Stomach (tissue), 9 donors: ENCODE data around the gene TERB1. TPM values are rescaled to one million over a fixed set of nuclear protein-coding genes. Genes with fewer than 3 reads are reported as not detected.

Experiments
- DNase-seq, 2 donors: peaks; one replicate each; pipeline versions ENCODE4 v3.0.0 to v3.0.0-alpha.2; 2013 to 2019
- H3K27ac ChIP-seq, 5 donors: fragments of 200-600 bp in 4 of 5; sonication (generic) in 4 of 5; one replicate each; pipeline ENCODE4 v1.5.1; 2013 to 2019; ENCODE audit warnings: mild to moderate bottlenecking in 1 of 5, moderate library complexity in 1 of 5
- H3K27me3 ChIP-seq, 3 donors: fragments of 200-600 bp; sonication (generic); one replicate each; pipeline ENCODE4 v1.5.1; 2017 to 2019; ENCODE audit warnings: mixed run types in 1 of 3
- H3K36me3 ChIP-seq, 4 donors: fragments of 200-600 bp; sonication (generic); 1 replicate in 3 of 4; 2 replicates in 1 of 4; pipeline ENCODE4 v1.5.1; 2016 to 2019
- H3K4me1 ChIP-seq, 4 donors: fragments of 200-600 bp; sonication (generic); one replicate each; pipeline ENCODE4 v1.5.1; 2016 to 2019
- H3K4me3 ChIP-seq, 4 donors: fragments of 200-600 bp; sonication (generic) in 3 of 4; one replicate each; pipeline ENCODE4 v1.5.1; 2016 to 2019; ENCODE audit warnings: mild to moderate bottlenecking in 1 of 4
- H3K9me3 ChIP-seq, 4 donors: fragments of 200-600 bp; sonication (generic); one replicate each; pipeline ENCODE4 v1.5.1; 2016 to 2019
- CTCF ChIP-seq, 7 experiments: fragments of 450-650 bp in 4 of 7; fragments of 200-600 bp in 3 of 7; sonication (generic) in 3 of 7; IDR thresholded peaks; one replicate each; pipeline ENCODE4 v1.5.1; 2016 to 2019; ENCODE audit warnings: antibody characterized with exemption in 7 of 7, control low read depth in 2 of 7, mild to moderate bottlenecking in 1 of 7
- EP300 ChIP-seq: sonication (generic); formaldehyde crosslinking; IDR thresholded peaks from one replicate; pipeline ENCODE4 v1.6.1; 2017; ENCODE audit warnings: antibody characterized with exemption
- POLR2A ChIP-seq, 4 donors: fragments of 450-650 bp; IDR thresholded peaks; one replicate each; pipeline ENCODE4 v1.6.1; 2016; ENCODE audit warnings: antibody characterized with exemption in 4 of 4, control low read depth in 2 of 4, mild to moderate bottlenecking in 1 of 4, moderate library complexity in 1 of 4
- POLR2AphosphoS5 ChIP-seq, 3 donors: sonication (generic); formaldehyde crosslinking; IDR thresholded peaks; one replicate each; pipeline ENCODE4 v1.6.1; 2016; ENCODE audit warnings: antibody characterized with exemption in 3 of 3
- WGBS, 5 donors: extraction: QIAGEN DNeasy Blood & Tissue Kit in 3 of 5; methylation state at CpG; one replicate each; pipeline versions ENCODE4 v1.1.5 to v1.1.7; 2013 to 2018; 5-methylcytosine and 5-hydroxymethylcytosine counted together
- intact Hi-C: fragments of 100-400 bp; cut with DNase I; formaldehyde crosslinking; loops from one replicate; pipeline ENCODE4 v1.15.1; 2023; ENCODE audit warnings: low total_unique reads
- polyA plus RNA-seq, 3 donors: library from polyadenylated mRNA; stranded (reverse); fragments of 200-250 nt; gene quantifications; one replicate each; pipeline ENCODE4 v1.2.3, GENCODE V29; 2013
- total RNA-seq, 5 donors: library from RNA; depleted of rRNA; stranded (reverse); fragments of >200 nt; gene quantifications; one replicate each; pipeline versions ENCODE4 v1.1.0 to v1.2.3, GENCODE V29; 2014 to 2016
- donor health status: healthy with polysubstance abuse.
- donor health status: Bipolar disorder and iron deficiency.
- donor health status: healthy.

Gene TERB1
- total and polyA plus RNA-seq, 8 donors: not detected

GRCh38 chr16:66832661-66833305, 31.4 kb upstream of the TERB1 start:
- H3K27me3 ChIP-seq: no peaks in the 10 kb centered on the region
- no peak for DNase-seq
- H3K9me3 ChIP-seq: no peaks in the 10 kb centered on the region
- peaks cover 11 to 26% (median 21%) of the 10 kb centered on the region in 4 donors for H3K4me1 ChIP-seq
- intact Hi-C loops: no loop called here
- TF ChIP-seq POLR2AphosphoS5 (IDR thresholded peaks at IDR 0.05): no peak
- TF ChIP-seq EP300: no peak
- no peak for TF ChIP-seq POLR2A (IDR thresholded peaks at IDR 0.05)
- no peak for TF ChIP-seq CTCF (IDR thresholded peaks at IDR 0.05)
- 66 to 73% (median 70%) methylated on average over 7 of the region's 7 CpGs for WGBS, 5 donors
- H3K27ac ChIP-seq: no peak overlapping the region
- H3K4me3 ChIP-seq: no peak overlapping the region
- peaks cover 0 to 8% (median 2%) of the 10 kb centered on the region in 4 donors for H3K36me3 ChIP-seq

GRCh38 chr16:66832190-66832589, 30.8 kb upstream of the TERB1 start:
- TF ChIP-seq POLR2A (IDR thresholded peaks at IDR 0.05) (no peak), EP300 (no peak), POLR2AphosphoS5 (IDR thresholded peaks at IDR 0.05) (no peak), CTCF (IDR thresholded peaks at IDR 0.05) (no peak)
- intact Hi-C loops: no loop called here
- H3K27ac ChIP-seq: no peak overlapping the region
- WGBS, 5 donors: 81 to 90% (median 83%) methylated on average over 3 of the region's 3 CpGs
- H3K4me1 ChIP-seq: peaks cover 11 to 31% (median 22%) of the 10 kb centered on the region in 4 donors
- H3K4me3 ChIP-seq: no peak overlapping the region
- H3K36me3 ChIP-seq: peaks cover 0 to 14% (median 8%) of the 10 kb centered on the region in 4 donors
- no peaks in the 10 kb centered on the region for H3K9me3 ChIP-seq
- H3K27me3 ChIP-seq: no peaks in the 10 kb centered on the region
- DNase-seq: no peak

- H3K27ac ChIP-seq: peak within 1 kb of the TSS; percentile 88 to 94 (median 91)
- H3K4me3 ChIP-seq: peak within 1 kb of the TSS; percentile 80 to 90 (median 83)
- peak; percentile 65 to 97 (median 92) for TF ChIP-seq POLR2AphosphoS5 (IDR thresholded peaks at IDR 0.05)
- TF ChIP-seq POLR2A (IDR thresholded peaks at IDR 0.05): peak in 1 of 4 donors; percentile 29
- peak in 5 of 7 experiments; percentile 86 to 98 (median 91) for TF ChIP-seq CTCF (IDR thresholded peaks at IDR 0.05)
- no peak for TF ChIP-seq EP300
- no peaks in the 10 kb centered on the region for H3K27me3 ChIP-seq
- WGBS, 5 donors: 0 to 2% (median 1%) methylated on average over 22 to 84 of the region's 84 CpGs
- peaks cover 11 to 35% (median 22%) of the 10 kb centered on the region in 4 donors for H3K4me1 ChIP-seq
- no peaks in the 10 kb centered on the region for H3K9me3 ChIP-seq
- intact Hi-C loops: no loop called here
- peak; percentile 89 to 97 for DNase-seq
- H3K36me3 ChIP-seq: peaks cover 7 to 29% (median 22%) of the 10 kb centered on the region in 4 donors
Measured at GRCh38 chr16:66830422-66831404, 29.3 kb upstream of the TERB1 start, which contains the start of gene NAE1. Gene NAE1 (minus strand): TSS chr16:66830976. CDS start chr16:66830899, 77 bp downstream.

- Histone ChIP-seq H3K4me1 (peaks cover 0 to 26% (median 7%) of the 10 kb centered on the region in 4 donors), H3K27ac (no peak overlapping the region), H3K9me3 (no peaks in the 10 kb centered on the region), H3K4me3 (no peak overlapping the region), H3K36me3 (peaks cover 33 to 88% (median 84%) of the 10 kb centered on the region in 4 donors), H3K27me3 (no peaks in the 10 kb centered on the region)
- 87 to 99% (median 93%) methylated on average over 4 of the region's 4 CpGs for whole genome bisulfite sequencing, 5 donors
- intact Hi-C loops: no loop called here
- TF ChIP-seq POLR2AphosphoS5 (IDR thresholded peaks at IDR 0.05) (no peak), CTCF (IDR thresholded peaks at IDR 0.05) (no peak), POLR2A (IDR thresholded peaks at IDR 0.05) (no peak), EP300 (no peak)
- DNase-seq: no peak
Measured at GRCh38 chr16:66824006-66824405, 22.6 kb upstream of the TERB1 start.
